ENCODE data around the gene MMEL1. TPM values are rescaled to one million over a fixed set of nuclear protein-coding genes. Genes with fewer than 3 reads are reported as not detected.

MMEL1 gene
- total and polyA plus RNA-seq, 2 donors (not counting 3 experiments of a cell fraction or from before 2014, with no cell fraction given), result 1.1 to 1.2 TPM

GRCh38 chr1:2597441-2598328, 35.1 kb downstream of the MMEL1 start:
- H3K27ac ChIP-seq (ENCODE audit: insufficient read depth, low read depth, low read length), result no peak overlapping the region
- H3K27me3 ChIP-seq (ENCODE audit: control insufficient read depth in 2 of 2, insufficient read depth in 2 of 2, low read length in 2 of 2), result no peaks in the 10 kb centered on the region
- no peak overlapping the region for H2AFZ ChIP-seq (ENCODE audit: low read depth, low read length)
- ChIA-PET CTCF (no interaction called here), POLR2A (no interaction called here)
- intact Hi-C loops (cut with micrococcal nuclease), result no loop called here
- DNase-seq (ENCODE audit: low read depth, low spot score) (no peak), FAIRE-seq (no peak)
- H3K4me2 ChIP-seq (ENCODE audit: insufficient read depth, low read length), result no peak overlapping the region
- H3K9me1 ChIP-seq (replicated peaks; ENCODE audit: control insufficient read depth, extremely low read depth, insufficient read depth, low read length), result no peaks in the 10 kb centered on the region
- peaks cover 8% of the 10 kb centered on the region for H3K4me1 ChIP-seq (ENCODE audit: control insufficient read depth, extremely low read depth, insufficient read depth, low read length)
- no peak overlapping the region for H3K9ac ChIP-seq (replicated peaks; ENCODE audit: extremely low read depth, insufficient read depth, low read length)
- TF ChIP-seq EZH2 (IDR thresholded peaks at IDR 0.05; ENCODE audit: borderline replicate concordance, low read depth, low read length, severe bottlenecking) (no peak), CTCF (IDR thresholded peaks at IDR 0.05; ENCODE audit: extremely low read depth in 1 of 2, insufficient read depth in 1 of 2, low read depth in 1 of 2, low read length in 2 of 2) (no peak), GATA2 (IDR thresholded peaks at IDR 0.05; ENCODE audit: insufficient read depth, insufficient read length, low read depth, low read length) (no peak), POLR2AphosphoS5 (IDR thresholded peaks at IDR 0.05; ENCODE audit: insufficient read depth, low read depth, low read length) (no peak), JUN (IDR thresholded peaks at IDR 0.05; ENCODE audit: borderline replicate concordance, insufficient read depth, insufficient read length, low read depth) (no peak)
- TF ChIP-seq, protein P1, sequence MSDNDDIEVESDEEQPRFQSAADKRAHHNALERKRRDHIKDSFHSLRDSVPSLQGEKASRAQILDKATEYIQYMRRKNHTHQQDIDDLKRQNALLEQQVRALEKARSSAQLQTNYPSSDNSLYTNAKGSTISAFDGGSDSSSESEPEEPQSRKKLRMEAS (IDR thresholded peaks at IDR 0.05; ENCODE audit: insufficient read depth, insufficient read length), result no peak
- H3K79me2 ChIP-seq (ENCODE audit: control insufficient read depth, insufficient read depth, low read length), result no peaks in the 10 kb centered on the region
- no peaks in the 10 kb centered on the region for H3K9me3 ChIP-seq (replicated peaks; ENCODE audit: control insufficient read depth, insufficient read depth, low read length)
- H3K4me3 ChIP-seq (replicated peaks in 1 of 3; ENCODE audit: insufficient read depth in 1 of 3, low read depth in 1 of 3, low read length in 3 of 3), result no peak overlapping the region
- BruUV-seq (replicated peaks), result no TSS peak
- no peaks in the 10 kb centered on the region for H4K20me1 ChIP-seq (replicated peaks; ENCODE audit: control insufficient read depth, extremely low read depth, insufficient read depth, low read length)
- H3K36me3 ChIP-seq (ENCODE audit: control insufficient read depth in 2 of 2, extremely low read depth in 1 of 2, insufficient read depth in 2 of 2, low read length in 2 of 2), result no peaks in the 10 kb centered on the region
- dilution Hi-C loops (cut with MboI; ENCODE audit: extremely low pct_ligation_motif_present, low sequenced_read_pairs), result no loop called here

All from endothelial cell of umbilical vein (primary cell).